Neural progenitor cell (in vitro differentiated cells): ENCODE measurements around the gene ADCY2.

Source experiments
- EZH2 ChIP-seq: fragments of 200-600 bp; sonication (generic); IDR thresholded peaks from 2 replicates; pipeline ENCODE4 v1.6.1; 2017; ENCODE audit warnings: antibody characterized with exemption, mild to moderate bottlenecking, moderate library complexity
- EZH2phosphoT487 ChIP-seq: fragments of 200-600 bp; sonication (generic); IDR thresholded peaks from 2 replicates; pipeline ENCODE4 v1.6.1; 2017; ENCODE audit warnings: antibody characterized with exemption
- TF ChIP-seq, protein P1 (sequence below): fragments of 200-600 bp; sonication (generic); IDR thresholded peaks from 2 replicates; pipeline ENCODE4 v1.5.1; 2017; ENCODE audit warnings: antibody characterized with exemption, mild to moderate bottlenecking

DNA sequence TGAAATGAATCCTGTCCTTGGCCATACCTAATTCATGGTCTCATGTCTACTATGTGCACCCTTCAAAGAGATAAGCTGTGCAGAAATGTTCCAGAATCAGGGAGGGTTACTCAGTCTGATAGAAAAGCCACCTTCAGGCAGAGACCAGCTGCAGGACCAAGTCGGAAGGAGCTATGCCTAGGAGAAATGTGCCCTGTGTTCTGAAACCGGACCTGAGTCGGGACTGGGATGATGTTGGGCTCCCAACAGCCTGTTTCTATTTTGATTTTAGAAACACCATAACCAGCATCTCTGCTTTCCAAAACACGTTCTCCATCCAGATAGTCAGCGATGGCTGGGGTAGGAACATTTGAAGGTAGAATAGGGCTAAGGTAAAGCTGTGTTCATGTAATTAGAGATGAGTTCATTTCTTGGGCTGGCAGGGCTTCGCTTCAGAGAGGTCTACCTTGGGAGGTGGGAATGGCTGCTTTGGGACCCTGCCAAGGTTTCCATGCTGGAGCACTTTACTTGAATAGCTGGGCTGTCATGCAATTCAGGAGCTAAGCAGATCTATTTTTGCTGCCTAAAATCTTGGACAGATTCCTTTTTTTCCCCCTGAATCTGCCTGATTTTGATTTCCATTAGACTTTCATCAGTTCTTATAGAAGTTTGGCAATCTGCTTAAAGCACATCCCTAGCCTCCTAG lies 2.8 kb downstream of the ADCY2 start:
- TF ChIP-seq, protein P1, sequence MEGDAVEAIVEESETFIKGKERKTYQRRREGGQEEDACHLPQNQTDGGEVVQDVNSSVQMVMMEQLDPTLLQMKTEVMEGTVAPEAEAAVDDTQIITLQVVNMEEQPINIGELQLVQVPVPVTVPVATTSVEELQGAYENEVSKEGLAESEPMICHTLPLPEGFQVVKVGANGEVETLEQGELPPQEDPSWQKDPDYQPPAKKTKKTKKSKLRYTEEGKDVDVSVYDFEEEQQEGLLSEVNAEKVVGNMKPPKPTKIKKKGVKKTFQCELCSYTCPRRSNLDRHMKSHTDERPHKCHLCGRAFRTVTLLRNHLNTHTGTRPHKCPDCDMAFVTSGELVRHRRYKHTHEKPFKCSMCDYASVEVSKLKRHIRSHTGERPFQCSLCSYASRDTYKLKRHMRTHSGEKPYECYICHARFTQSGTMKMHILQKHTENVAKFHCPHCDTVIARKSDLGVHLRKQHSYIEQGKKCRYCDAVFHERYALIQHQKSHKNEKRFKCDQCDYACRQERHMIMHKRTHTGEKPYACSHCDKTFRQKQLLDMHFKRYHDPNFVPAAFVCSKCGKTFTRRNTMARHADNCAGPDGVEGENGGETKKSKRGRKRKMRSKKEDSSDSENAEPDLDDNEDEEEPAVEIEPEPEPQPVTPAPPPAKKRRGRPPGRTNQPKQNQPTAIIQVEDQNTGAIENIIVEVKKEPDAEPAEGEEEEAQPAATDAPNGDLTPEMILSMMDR, result no peak
- no peak for TF ChIP-seq EZH2
- TF ChIP-seq EZH2phosphoT487, result no peak
